ENCODE data around the gene SIM1.

The SIM1 gene

GRCh38 chr6:100464903-100465700 is at the start of gene SIM1:
Gene SIM1, minus strand, starts transcription at chr6:100464921. Its CDS starts 1,453 bp downstream, at chr6:100463468.
- DNase-seq (ENCODE audit: low spot score), result peak; percentile 66
- TF ChIP-seq CTCF (IDR thresholded peaks at IDR 0.05; ENCODE audit: borderline replicate concordance, control extremely low read depth, extremely low read depth, insufficient read depth, missing control alignments), result no peak
- in situ Hi-C loops (cut with MboI; ENCODE audit: low sequenced_read_pairs, unreplicated experiment), result loop anchor here (25.0 kb wide), 1 partner anchor 853 kb away; the partner anchor contains the start of gene PRDM13

GRCh38 chr6:100512203-100512862 is 47.6 kb upstream of the SIM1 start:
- TF ChIP-seq CTCF (IDR thresholded peaks at IDR 0.05; ENCODE audit: borderline replicate concordance, control extremely low read depth, extremely low read depth, insufficient read depth, missing control alignments), result no peak
- DNase-seq (ENCODE audit: low spot score), result no peak
- in situ Hi-C loops (cut with MboI; ENCODE audit: low sequenced_read_pairs, unreplicated experiment), result no loop called here

- no peak for TF ChIP-seq CTCF (IDR thresholded peaks at IDR 0.05; ENCODE audit: borderline replicate concordance, control extremely low read depth, extremely low read depth, insufficient read depth, missing control alignments)
- no peak for DNase-seq (ENCODE audit: low spot score)
- in situ Hi-C loops (cut with MboI; ENCODE audit: low sequenced_read_pairs, unreplicated experiment), result no loop called here
Measured at GRCh38 chr6:100509101-100509500, 44.4 kb upstream of the SIM1 start.

GRCh38 chr6:100506651-100507050 is 41.9 kb upstream of the SIM1 start:
- TF ChIP-seq CTCF (IDR thresholded peaks at IDR 0.05; ENCODE audit: borderline replicate concordance, control extremely low read depth, extremely low read depth, insufficient read depth, missing control alignments), result no peak
- DNase-seq (ENCODE audit: low spot score), result no peak
- in situ Hi-C loops (cut with MboI; ENCODE audit: low sequenced_read_pairs, unreplicated experiment), result no loop called here

GRCh38 chr6:100504786-100505737 is 40.3 kb upstream of the SIM1 start:
- no peak for TF ChIP-seq CTCF (IDR thresholded peaks at IDR 0.05; ENCODE audit: borderline replicate concordance, control extremely low read depth, extremely low read depth, insufficient read depth, missing control alignments)
- in situ Hi-C loops (cut with MboI; ENCODE audit: low sequenced_read_pairs, unreplicated experiment), result no loop called here
- DNase-seq (ENCODE audit: low spot score), result no peak

Measured in GM13976 (cell line).